GM23248 (cell line): ENCODE results near the gene DNAJC2. TPM values are rescaled to one million over a fixed set of nuclear protein-coding genes. Genes with fewer than 3 reads are reported as not detected.

Experiments used
- polyA plus RNA-seq: library from polyadenylated mRNA; unstranded; fragments of >200 nt; fragmentation: Nextera tagmentation; extraction: Ambion mirVana; gene quantifications from 2 replicates; pipeline ENCODE4 v1.2.1, GENCODE V29; 2016
- small RNA-seq: library from RNA; depleted of rRNA; stranded (forward); fragments of <200 nt; gene quantifications from one replicate; pipeline ENCODE3, GENCODE V24; 2014; ENCODE audit warnings: low read depth, low replicate concordance
- total RNA-seq: library from RNA; depleted of rRNA; stranded (reverse); fragments of >200 nt; shearing (Covaris generic); gene quantifications from 2 replicates; pipeline ENCODE4 v1.2.3, GENCODE V29; 2014; rRNA removed

DNAJC2 gene
- total and polyA plus RNA-seq, 2 experiments from 2014 or later: 19.3 to 36.6 TPM

Small RNA genes lying within 50 kb of the gene (small RNA-seq; reads per million reads assigned to genes)
- not detected for gene RPS29P16

Other genes starting within 250 kb of the DNAJC2 start
- 4.4 and 21.1 TPM in 2 replicates for gene NAPEPLD, start 195.7 kb downstream of the DNAJC2 start, total RNA-seq
- 9.9 and 10.8 TPM in 2 replicates for gene NAPEPLD, start 195.7 kb downstream of the DNAJC2 start, polyA plus RNA-seq
- 61.7 and 80.7 TPM in 2 replicates for gene PMPCB, start 47.3 kb downstream of the DNAJC2 start, total RNA-seq
- gene PMPCB, start 47.3 kb downstream of the DNAJC2 start, polyA plus RNA-seq: 48.7 and 56.9 TPM in 2 replicates
- gene PSMC2, start 2.9 kb upstream of the DNAJC2 start, total RNA-seq: 118 and 152 TPM in 2 replicates
- gene PSMC2, start 2.9 kb upstream of the DNAJC2 start, polyA plus RNA-seq: 173 and 187 TPM in 2 replicates
- not detected in 2 replicates for gene SLC26A5, start 101.4 kb upstream of the DNAJC2 start, total RNA-seq
- gene SLC26A5, start 101.4 kb upstream of the DNAJC2 start, polyA plus RNA-seq: not detected in 2 replicates